Liver (tissue), 9 donors: ENCODE measurements around the gene FYTTD1. TPM values are rescaled to one million over a fixed set of nuclear protein-coding genes. Genes with fewer than 3 reads are reported as not detected.

Source experiments
- DNase-seq: peaks from one replicate; pipeline ENCODE4 v3.0.0-alpha.2; 2017; ENCODE audit warnings: low spot score
- H3K27ac ChIP-seq, 2 donors: one replicate each; pipeline ENCODE4 v1.7.0; 2013; ENCODE audit warnings: inconsistent platforms in 2 of 2, low read length in 2 of 2, control low read depth in 1 of 2, low read depth in 1 of 2, mild to moderate bottlenecking in 1 of 2
- H3K27me3 ChIP-seq, 4 donors: one replicate each; pipeline versions ENCODE4 v1.6.1 to v1.7.0; 2013; ENCODE audit warnings: low read length in 3 of 4, inconsistent platforms in 1 of 4, mild to moderate bottlenecking in 1 of 4, moderate library complexity in 1 of 4; ENCODE audit not compliant: control insufficient read depth in 4 of 4, insufficient read depth in 4 of 4
- H3K36me3 ChIP-seq, 4 donors: one replicate each; pipeline versions ENCODE4 v1.6.1 to v1.7.0; 2013; ENCODE audit warnings: low read length in 3 of 4, mild to moderate bottlenecking in 3 of 4, low read depth in 1 of 4, moderate library complexity in 1 of 4; ENCODE audit not compliant: control insufficient read depth in 4 of 4, insufficient read depth in 3 of 4
- H3K4me1 ChIP-seq, 4 donors: one replicate each; pipeline versions ENCODE4 v1.6.1 to v1.7.0; 2013; ENCODE audit warnings: low read length in 3 of 4, mild to moderate bottlenecking in 3 of 4, moderate library complexity in 1 of 4; ENCODE audit not compliant: control insufficient read depth in 4 of 4, insufficient read depth in 4 of 4
- H3K4me3 ChIP-seq, 3 donors: one replicate each; pipeline versions ENCODE4 v1.6.1 to v1.7.0; 2013; ENCODE audit warnings: low read length in 3 of 3, control low read depth in 1 of 3, low read depth in 1 of 3, mild to moderate bottlenecking in 1 of 3
- H3K9ac ChIP-seq, 2 donors: one replicate each; pipeline ENCODE4 v1.7.0; 2013; ENCODE audit warnings: low read length in 2 of 2, mild to moderate bottlenecking in 2 of 2, moderate library complexity in 2 of 2, control low read depth in 1 of 2, low read depth in 1 of 2
- H3K9me3 ChIP-seq, 4 donors: one replicate each; pipeline versions ENCODE4 v1.6.1 to v1.7.0; 2013; ENCODE audit warnings: low read length in 3 of 4; ENCODE audit not compliant: control insufficient read depth in 4 of 4
- EGR1 ChIP-seq, 2 donors: IDR thresholded peaks; 2 replicates each; pipeline ENCODE4 v1.6.1; 2016 to 2018; ENCODE audit warnings: antibody characterized with exemption in 2 of 2, low read depth in 2 of 2
- FOXA1 ChIP-seq: IDR thresholded peaks from 2 replicates; pipeline ENCODE4 v1.6.1; 2016; ENCODE audit warnings: antibody characterized with exemption
- HNF4A ChIP-seq, 2 donors: conservative IDR thresholded peaks; 2 replicates each; pipeline ENCODE4 v1.6.1; 2016; ENCODE audit warnings: antibody characterized with exemption in 2 of 2, mild to moderate bottlenecking in 2 of 2
- HNF4G ChIP-seq: IDR thresholded peaks from 2 replicates; pipeline ENCODE4 v1.6.1; 2016; ENCODE audit warnings: antibody characterized with exemption
- RAD21 ChIP-seq, 2 donors: IDR thresholded peaks; 2 replicates each; pipeline ENCODE4 v1.6.1; 2016; ENCODE audit warnings: antibody characterized with exemption in 2 of 2, mild to moderate bottlenecking in 2 of 2
- SP1 ChIP-seq: IDR thresholded peaks from 2 replicates; pipeline ENCODE4 v1.6.1; 2018; ENCODE audit warnings: antibody characterized with exemption, mild to moderate bottlenecking
- TAF1 ChIP-seq: conservative IDR thresholded peaks from 2 replicates; pipeline ENCODE4 v1.6.1; 2016; ENCODE audit warnings: antibody characterized with exemption, mild to moderate bottlenecking
- YY1 ChIP-seq: IDR thresholded peaks from 2 replicates; pipeline ENCODE4 v1.6.1; 2016; ENCODE audit warnings: antibody characterized with exemption, mild to moderate bottlenecking
- WGBS: extraction: QIAGEN DNeasy Blood & Tissue Kit; methylation state at CpG from one replicate; pipeline ENCODE4 v1.1.7; 2013; 5-methylcytosine and 5-hydroxymethylcytosine counted together
- polyA plus RNA-seq, 2 donors: library from polyadenylated mRNA; stranded (reverse) in 1 of 2; unstranded in 1 of 2; fragments of 200-250 nt in 1 of 2; fragments of >200 nt in 1 of 2; fragmentation: Nextera tagmentation in 1 of 2; extraction: Ambion mirVana in 1 of 2; gene quantifications; one replicate each; pipeline versions ENCODE4 v1.2.1 to v1.2.3, GENCODE V29; 2013 to 2015
- total RNA-seq, 2 donors: library from RNA; depleted of rRNA; stranded (reverse); fragments of >200 nt; gene quantifications; one replicate each; pipeline ENCODE4 v1.2.3, GENCODE V29; 2014
- TF ChIP-seq, protein P1 (sequence below): IDR thresholded peaks from 2 replicates; pipeline ENCODE4 v1.6.1; 2016; ENCODE audit warnings: antibody characterized with exemption
- TF ChIP-seq, protein P2 (sequence below): IDR thresholded peaks from 2 replicates; pipeline ENCODE4 v1.6.1; 2016; ENCODE audit warnings: antibody characterized with exemption
- TF ChIP-seq, protein P3 (sequence below): IDR thresholded peaks from 2 replicates; pipeline ENCODE4 v1.6.1; 2016; ENCODE audit warnings: antibody characterized with exemption, mild to moderate bottlenecking
- TF ChIP-seq, protein P4 (sequence below): IDR thresholded peaks from 2 replicates; pipeline ENCODE4 v1.6.1; 2016; ENCODE audit warnings: antibody characterized with exemption
- donor health status: healthy.
- donor health status: healthy.
- donor health status: healthy.
- donor health status: healthy.
- donor health status: healthy.

The FYTTD1 gene
- total and polyA plus RNA-seq, 4 donors, result 11.5 to 22.7 (median 16.0) TPM

DNA sequence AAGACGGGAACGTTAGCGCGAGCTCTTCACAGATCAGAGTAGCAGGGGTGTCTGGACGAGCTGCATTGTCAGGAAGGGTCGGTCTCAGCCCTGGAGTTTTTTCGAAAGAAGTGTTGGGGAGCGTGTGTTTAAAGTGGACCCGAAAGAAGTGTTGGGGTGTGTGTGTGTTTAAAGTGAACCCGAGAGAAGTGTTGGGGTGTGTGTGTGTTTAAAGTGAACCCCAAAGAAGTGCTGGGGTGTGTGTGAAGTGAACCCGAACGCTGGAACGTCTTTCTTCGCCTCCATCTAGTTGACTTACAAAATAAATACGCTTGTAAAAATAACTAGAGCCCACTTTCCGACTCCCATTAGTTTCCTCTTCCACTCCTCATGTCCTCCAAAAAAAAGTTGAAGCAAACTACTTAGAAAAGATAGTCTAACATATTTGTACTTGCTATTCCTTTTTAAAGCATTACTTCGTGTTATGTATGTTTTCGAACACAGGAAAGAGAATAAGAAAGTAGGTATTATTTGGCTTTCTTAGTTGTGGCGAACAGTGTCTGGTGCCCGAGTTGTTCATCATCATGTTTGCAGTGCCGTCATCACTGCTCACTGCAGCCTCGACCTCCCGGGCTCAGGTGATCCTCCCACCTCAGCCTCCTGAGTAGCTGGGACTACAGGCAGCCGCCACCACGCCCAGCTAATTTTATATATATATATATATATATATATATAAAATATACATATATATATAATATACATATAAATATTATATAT is 42.4 kb downstream of the FYTTD1 start:
- Histone ChIP-seq H3K36me3 (no peaks in the 10 kb centered on the region), H3K27ac (peak overlapping the region; percentile 91 to 96), H3K9me3 (no peaks in the 10 kb centered on the region), H3K4me3 (peak overlapping the region; percentile 83 to 92 (median 91)), H3K4me1 (peaks cover 3 to 22% (median 5%) of the 10 kb centered on the region in 4 donors), H3K27me3 (no peaks in the 10 kb centered on the region), H3K9ac (peak overlapping the region; percentile 53 to 84)
- WGBS, result 23% methylated on average over 25 of the region's 25 CpGs
- DNase-seq, result no peak
- TF ChIP-seq, protein P1, sequence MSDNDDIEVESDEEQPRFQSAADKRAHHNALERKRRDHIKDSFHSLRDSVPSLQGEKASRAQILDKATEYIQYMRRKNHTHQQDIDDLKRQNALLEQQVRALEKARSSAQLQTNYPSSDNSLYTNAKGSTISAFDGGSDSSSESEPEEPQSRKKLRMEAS, result no peak
- TF ChIP-seq HNF4G (no peak), EGR1 (IDR thresholded peaks at IDR 0.05; ENCODE audit: low read depth in 2 of 2) (no peak), RAD21 (IDR thresholded peaks at IDR 0.05) (no peak), TAF1 (no peak), FOXA1 (no peak), SP1 (no peak)
- TF ChIP-seq, protein P2, sequence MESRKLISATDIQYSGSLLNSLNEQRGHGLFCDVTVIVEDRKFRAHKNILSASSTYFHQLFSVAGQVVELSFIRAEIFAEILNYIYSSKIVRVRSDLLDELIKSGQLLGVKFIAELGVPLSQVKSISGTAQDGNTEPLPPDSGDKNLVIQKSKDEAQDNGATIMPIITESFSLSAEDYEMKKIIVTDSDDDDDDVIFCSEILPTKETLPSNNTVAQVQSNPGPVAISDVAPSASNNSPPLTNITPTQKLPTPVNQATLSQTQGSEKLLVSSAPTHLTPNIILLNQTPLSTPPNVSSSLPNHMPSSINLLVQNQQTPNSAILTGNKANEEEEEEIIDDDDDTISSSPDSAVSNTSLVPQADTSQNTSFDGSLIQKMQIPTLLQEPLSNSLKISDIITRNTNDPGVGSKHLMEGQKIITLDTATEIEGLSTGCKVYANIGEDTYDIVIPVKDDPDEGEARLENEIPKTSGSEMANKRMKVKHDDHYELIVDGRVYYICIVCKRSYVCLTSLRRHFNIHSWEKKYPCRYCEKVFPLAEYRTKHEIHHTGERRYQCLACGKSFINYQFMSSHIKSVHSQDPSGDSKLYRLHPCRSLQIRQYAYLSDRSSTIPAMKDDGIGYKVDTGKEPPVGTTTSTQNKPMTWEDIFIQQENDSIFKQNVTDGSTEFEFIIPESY, result no peak

DNA sequence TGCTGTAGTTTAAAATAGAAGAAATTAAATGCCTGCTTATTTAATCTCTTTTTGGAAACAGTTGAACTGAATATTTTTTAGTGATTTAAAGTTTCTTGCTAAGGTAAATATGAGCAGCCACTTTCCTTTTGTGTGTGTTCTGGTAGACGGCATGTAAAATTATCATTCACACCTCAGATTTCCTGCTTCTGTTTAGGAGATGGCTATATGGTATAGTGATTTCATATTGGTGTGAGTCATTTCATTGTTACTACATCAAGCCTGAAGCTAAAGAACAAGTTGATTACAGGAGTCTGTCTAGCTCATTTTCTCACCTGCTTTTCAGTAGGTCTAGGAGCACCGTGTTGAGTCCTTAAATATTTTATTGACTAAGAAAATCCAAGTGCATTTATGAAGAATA is 43.6 kb downstream of the FYTTD1 start:
- Histone ChIP-seq H3K9ac (no peak overlapping the region), H3K27ac (no peak overlapping the region), H3K4me3 (no peak overlapping the region)

DNA sequence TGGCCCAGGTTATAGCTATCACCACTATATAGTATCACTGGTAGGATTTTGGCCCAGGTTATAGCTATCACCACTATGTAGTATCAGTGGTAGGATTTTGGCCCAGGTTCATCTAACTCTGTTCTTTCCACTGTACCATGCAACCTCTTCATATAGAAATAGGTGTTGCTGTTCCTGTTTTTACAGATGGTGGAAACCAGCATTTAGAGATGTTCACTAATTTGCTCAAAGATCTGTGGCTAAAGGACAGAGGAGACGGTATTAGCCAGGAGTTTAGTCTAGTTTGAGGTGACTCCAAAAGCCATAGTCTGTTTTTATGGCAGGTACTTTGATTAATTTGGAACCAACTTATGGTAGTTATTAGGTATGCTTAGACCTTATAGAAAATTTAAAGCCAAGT is 44.4 kb downstream of the FYTTD1 start:
- Histone ChIP-seq H3K27me3 (no peaks in the 10 kb centered on the region), H3K9me3 (no peaks in the 10 kb centered on the region), H3K4me1 (peaks cover 3 to 22% (median 7%) of the 10 kb centered on the region in 4 donors), H3K4me3 (no peak overlapping the region), H3K9ac (no peak overlapping the region), H3K27ac (no peak overlapping the region), H3K36me3 (no peaks in the 10 kb centered on the region)
- WGBS, result 99% methylated on average over 1 of the region's 1 CpG
- DNase-seq, result no peak
- TF ChIP-seq YY1, result no peak
- TF ChIP-seq, protein P3, sequence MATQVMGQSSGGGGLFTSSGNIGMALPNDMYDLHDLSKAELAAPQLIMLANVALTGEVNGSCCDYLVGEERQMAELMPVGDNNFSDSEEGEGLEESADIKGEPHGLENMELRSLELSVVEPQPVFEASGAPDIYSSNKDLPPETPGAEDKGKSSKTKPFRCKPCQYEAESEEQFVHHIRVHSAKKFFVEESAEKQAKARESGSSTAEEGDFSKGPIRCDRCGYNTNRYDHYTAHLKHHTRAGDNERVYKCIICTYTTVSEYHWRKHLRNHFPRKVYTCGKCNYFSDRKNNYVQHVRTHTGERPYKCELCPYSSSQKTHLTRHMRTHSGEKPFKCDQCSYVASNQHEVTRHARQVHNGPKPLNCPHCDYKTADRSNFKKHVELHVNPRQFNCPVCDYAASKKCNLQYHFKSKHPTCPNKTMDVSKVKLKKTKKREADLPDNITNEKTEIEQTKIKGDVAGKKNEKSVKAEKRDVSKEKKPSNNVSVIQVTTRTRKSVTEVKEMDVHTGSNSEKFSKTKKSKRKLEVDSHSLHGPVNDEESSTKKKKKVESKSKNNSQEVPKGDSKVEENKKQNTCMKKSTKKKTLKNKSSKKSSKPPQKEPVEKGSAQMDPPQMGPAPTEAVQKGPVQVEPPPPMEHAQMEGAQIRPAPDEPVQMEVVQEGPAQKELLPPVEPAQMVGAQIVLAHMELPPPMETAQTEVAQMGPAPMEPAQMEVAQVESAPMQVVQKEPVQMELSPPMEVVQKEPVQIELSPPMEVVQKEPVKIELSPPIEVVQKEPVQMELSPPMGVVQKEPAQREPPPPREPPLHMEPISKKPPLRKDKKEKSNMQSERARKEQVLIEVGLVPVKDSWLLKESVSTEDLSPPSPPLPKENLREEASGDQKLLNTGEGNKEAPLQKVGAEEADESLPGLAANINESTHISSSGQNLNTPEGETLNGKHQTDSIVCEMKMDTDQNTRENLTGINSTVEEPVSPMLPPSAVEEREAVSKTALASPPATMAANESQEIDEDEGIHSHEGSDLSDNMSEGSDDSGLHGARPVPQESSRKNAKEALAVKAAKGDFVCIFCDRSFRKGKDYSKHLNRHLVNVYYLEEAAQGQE, result no peak

More for the DNA sequence above, 43.6 kb downstream of the FYTTD1 start:
- TF ChIP-seq, protein P1, result no peak
- TF ChIP-seq HNF4A (conservative IDR thresholded peaks at IDR 0.05) (no peak), TAF1 (no peak)
- TF ChIP-seq, protein P4, sequence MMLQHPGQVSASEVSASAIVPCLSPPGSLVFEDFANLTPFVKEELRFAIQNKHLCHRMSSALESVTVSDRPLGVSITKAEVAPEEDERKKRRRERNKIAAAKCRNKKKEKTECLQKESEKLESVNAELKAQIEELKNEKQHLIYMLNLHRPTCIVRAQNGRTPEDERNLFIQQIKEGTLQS, result no peak
- H3K27me3 ChIP-seq, result no peaks in the 10 kb centered on the region
- H3K36me3 ChIP-seq, result no peaks in the 10 kb centered on the region
- DNase-seq, result no peak
- H3K9me3 ChIP-seq, result no peaks in the 10 kb centered on the region
- peaks cover 3 to 22% (median 7%) of the 10 kb centered on the region in 4 donors for H3K4me1 ChIP-seq
- WGBS, result 48% methylated on average over 2 of the region's 2 CpGs
